ENCODE results near the gene STX8. TPM values are rescaled to one million over a fixed set of nuclear protein-coding genes. Genes with fewer than 3 reads are reported as not detected.

Gene STX8
- total and polyA plus RNA-seq, 4 donors: 14.7 to 39.5 (median 28.7) TPM

DNA sequence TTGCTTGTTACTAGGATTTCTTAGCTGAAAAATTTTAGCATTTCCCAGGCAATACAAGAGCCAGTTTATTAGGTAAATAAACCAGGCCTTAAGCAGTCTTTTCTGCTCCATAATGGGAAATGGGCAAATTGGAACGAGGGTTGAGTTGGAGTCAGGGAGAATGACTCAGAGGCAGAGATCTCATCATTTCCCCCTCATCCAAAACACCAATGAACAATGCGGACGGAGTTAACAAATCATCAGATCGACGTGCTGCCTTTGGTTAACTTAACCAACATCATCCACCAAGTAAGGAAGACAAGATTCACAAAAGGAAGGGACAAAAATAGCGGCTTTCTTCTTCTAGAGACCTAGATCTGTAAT lies 243.5 kb downstream of the STX8 start (continued):
- TF ChIP-seq FOXA2 (IDR thresholded peaks at IDR 0.05): no peak
- no peak for TF ChIP-seq GABPA (IDR thresholded peaks at IDR 0.05 in 1 of 2, conservative IDR thresholded peaks at IDR 0.05 in 1 of 2)
- TF ChIP-seq, protein P1, sequence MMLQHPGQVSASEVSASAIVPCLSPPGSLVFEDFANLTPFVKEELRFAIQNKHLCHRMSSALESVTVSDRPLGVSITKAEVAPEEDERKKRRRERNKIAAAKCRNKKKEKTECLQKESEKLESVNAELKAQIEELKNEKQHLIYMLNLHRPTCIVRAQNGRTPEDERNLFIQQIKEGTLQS (IDR thresholded peaks at IDR 0.05): no peak
- no peak for TF ChIP-seq TAF1 (conservative IDR thresholded peaks at IDR 0.05)
- TF ChIP-seq NR2F2 (IDR thresholded peaks at IDR 0.05): no peak
- TF ChIP-seq JUND (IDR thresholded peaks at IDR 0.05): no peak
- TF ChIP-seq, protein P2, sequence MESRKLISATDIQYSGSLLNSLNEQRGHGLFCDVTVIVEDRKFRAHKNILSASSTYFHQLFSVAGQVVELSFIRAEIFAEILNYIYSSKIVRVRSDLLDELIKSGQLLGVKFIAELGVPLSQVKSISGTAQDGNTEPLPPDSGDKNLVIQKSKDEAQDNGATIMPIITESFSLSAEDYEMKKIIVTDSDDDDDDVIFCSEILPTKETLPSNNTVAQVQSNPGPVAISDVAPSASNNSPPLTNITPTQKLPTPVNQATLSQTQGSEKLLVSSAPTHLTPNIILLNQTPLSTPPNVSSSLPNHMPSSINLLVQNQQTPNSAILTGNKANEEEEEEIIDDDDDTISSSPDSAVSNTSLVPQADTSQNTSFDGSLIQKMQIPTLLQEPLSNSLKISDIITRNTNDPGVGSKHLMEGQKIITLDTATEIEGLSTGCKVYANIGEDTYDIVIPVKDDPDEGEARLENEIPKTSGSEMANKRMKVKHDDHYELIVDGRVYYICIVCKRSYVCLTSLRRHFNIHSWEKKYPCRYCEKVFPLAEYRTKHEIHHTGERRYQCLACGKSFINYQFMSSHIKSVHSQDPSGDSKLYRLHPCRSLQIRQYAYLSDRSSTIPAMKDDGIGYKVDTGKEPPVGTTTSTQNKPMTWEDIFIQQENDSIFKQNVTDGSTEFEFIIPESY (IDR thresholded peaks at IDR 0.05): no peak
- no peak for TF ChIP-seq YY1 (IDR thresholded peaks at IDR 0.05)
- no peak for TF ChIP-seq SP1 (IDR thresholded peaks at IDR 0.05)

DNA sequence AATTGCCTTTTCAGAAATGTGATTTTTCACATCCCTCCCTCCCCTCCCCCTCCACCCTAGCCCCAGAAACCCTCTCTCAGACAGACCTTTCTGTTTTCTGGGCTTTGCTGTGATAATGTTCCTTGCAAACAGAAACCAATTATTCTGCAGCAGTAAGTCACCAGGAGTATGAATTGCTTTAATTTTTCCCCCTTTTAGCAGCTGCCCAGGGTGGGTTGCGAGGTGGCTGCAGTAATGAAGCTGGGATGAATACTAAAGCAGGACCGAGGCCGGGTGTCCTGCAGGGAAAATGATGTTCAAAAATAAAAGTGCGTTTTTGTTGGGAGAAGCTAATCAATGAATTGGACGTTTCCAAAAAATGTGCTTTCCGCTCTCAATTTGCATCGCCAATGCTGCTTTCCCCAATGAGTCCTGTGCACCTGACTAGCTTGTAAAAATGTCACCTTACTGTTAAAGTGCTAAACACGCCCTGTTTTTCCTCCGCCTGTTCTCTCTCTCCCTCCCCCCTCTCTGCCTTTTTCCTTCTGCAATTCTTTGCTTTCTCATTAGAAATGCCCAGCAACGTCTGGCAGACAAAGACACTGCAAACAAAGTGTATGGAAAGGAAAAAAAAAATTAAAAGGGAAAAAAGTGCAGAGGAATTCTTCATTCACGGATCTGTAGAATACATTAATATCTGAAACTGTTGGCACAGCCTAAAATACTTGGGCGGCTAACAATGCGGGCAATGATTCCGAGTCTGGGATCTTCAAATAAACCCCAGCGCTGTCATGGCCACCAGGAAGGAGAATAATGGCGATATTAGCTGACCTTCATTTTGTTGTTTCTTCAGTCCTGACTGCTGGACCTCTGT lies 244.1 kb downstream of the STX8 start:
- H3K27ac ChIP-seq (ENCODE audit: low read depth in 1 of 2, low read length in 2 of 2): no peak overlapping the region
- 92% methylated on average over 16 of the region's 16 CpGs for WGBS
- TF ChIP-seq NR2F2 (IDR thresholded peaks at IDR 0.05): no peak
- TF ChIP-seq, protein P3, sequence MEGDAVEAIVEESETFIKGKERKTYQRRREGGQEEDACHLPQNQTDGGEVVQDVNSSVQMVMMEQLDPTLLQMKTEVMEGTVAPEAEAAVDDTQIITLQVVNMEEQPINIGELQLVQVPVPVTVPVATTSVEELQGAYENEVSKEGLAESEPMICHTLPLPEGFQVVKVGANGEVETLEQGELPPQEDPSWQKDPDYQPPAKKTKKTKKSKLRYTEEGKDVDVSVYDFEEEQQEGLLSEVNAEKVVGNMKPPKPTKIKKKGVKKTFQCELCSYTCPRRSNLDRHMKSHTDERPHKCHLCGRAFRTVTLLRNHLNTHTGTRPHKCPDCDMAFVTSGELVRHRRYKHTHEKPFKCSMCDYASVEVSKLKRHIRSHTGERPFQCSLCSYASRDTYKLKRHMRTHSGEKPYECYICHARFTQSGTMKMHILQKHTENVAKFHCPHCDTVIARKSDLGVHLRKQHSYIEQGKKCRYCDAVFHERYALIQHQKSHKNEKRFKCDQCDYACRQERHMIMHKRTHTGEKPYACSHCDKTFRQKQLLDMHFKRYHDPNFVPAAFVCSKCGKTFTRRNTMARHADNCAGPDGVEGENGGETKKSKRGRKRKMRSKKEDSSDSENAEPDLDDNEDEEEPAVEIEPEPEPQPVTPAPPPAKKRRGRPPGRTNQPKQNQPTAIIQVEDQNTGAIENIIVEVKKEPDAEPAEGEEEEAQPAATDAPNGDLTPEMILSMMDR (IDR thresholded peaks at IDR 0.05; ENCODE audit: low read depth, low read length, missing input control): no peak
- TF ChIP-seq, protein P1 (IDR thresholded peaks at IDR 0.05): no peak
- no peak for TF ChIP-seq EGR1 (IDR thresholded peaks at IDR 0.05; ENCODE audit: low read depth in 2 of 2)
- TF ChIP-seq RXRA (IDR thresholded peaks at IDR 0.05): no peak
- no peak for TF ChIP-seq GABPA (IDR thresholded peaks at IDR 0.05 in 1 of 2, conservative IDR thresholded peaks at IDR 0.05 in 1 of 2)
- no peak for TF ChIP-seq RAD21 (IDR thresholded peaks at IDR 0.05)
- H3K36me3 ChIP-seq (ENCODE audit: control insufficient read depth in 4 of 4, insufficient read depth in 3 of 4, low read depth in 1 of 4, low read length in 3 of 4): no peaks in the 10 kb centered on the region
- no peak for DNase-seq (ENCODE audit: low spot score)
- no peaks in the 10 kb centered on the region for H3K27me3 ChIP-seq (ENCODE audit: control insufficient read depth in 4 of 4, insufficient read depth in 4 of 4, low read length in 3 of 4)
- H3K4me1 ChIP-seq (ENCODE audit: control insufficient read depth in 4 of 4, insufficient read depth in 4 of 4, low read length in 3 of 4): no peaks in the 10 kb centered on the region
- peaks cover 0 to 10% (median 1%) of the 10 kb centered on the region in 4 donors for H3K9me3 ChIP-seq (ENCODE audit: control insufficient read depth in 4 of 4, low read length in 3 of 4)
- no peak overlapping the region for H3K4me3 ChIP-seq (ENCODE audit: low read depth in 1 of 3, low read length in 3 of 3)
- no peak overlapping the region for H3K9ac ChIP-seq (ENCODE audit: low read depth in 1 of 2, low read length in 2 of 2)

DNA sequence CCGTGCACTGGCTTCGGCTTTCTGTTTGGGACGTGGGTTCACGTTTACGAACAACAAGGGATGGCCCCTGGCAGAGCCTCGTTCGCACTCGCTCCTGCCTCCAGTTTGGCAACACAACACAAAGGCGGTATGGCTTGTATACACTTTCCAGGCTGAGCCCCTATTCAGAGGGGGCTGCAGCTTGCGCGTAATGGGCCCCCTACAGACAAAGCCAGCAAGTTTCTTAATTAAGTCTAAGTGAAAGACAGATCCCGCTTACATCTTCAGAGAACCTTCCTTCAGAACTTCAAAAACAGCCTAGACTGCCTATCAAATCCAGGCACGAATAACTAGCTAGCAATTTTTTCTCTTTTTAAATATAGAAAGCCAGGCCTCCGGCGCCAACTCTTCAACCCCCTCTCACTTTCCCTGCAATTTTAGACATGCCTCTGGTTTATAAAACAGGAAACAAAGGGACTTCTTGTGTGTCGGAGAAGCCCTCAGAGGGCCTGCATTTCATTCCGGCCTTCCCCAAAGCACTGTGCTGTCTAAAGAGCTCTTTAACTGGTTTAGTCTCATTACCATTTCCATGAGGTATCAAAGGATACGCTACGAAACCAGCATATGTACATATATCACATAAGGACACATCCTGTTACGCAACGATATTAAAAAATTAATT lies 244.9 kb downstream of the STX8 start:
- H3K36me3 ChIP-seq (ENCODE audit: control insufficient read depth in 4 of 4, insufficient read depth in 3 of 4, low read depth in 1 of 4, low read length in 3 of 4): no peaks in the 10 kb centered on the region
- no peak overlapping the region for H3K27ac ChIP-seq (ENCODE audit: low read depth in 1 of 2, low read length in 2 of 2)
- no peak for DNase-seq (ENCODE audit: low spot score)
- 94% methylated on average over 21 of the region's 21 CpGs for WGBS
- H3K4me3 ChIP-seq (ENCODE audit: low read depth in 1 of 3, low read length in 3 of 3): no peak overlapping the region
- no peaks in the 10 kb centered on the region for H3K27me3 ChIP-seq (ENCODE audit: control insufficient read depth in 4 of 4, insufficient read depth in 4 of 4, low read length in 3 of 4)
- no peaks in the 10 kb centered on the region for H3K4me1 ChIP-seq (ENCODE audit: control insufficient read depth in 4 of 4, insufficient read depth in 4 of 4, low read length in 3 of 4)
- TF ChIP-seq, protein P4, sequence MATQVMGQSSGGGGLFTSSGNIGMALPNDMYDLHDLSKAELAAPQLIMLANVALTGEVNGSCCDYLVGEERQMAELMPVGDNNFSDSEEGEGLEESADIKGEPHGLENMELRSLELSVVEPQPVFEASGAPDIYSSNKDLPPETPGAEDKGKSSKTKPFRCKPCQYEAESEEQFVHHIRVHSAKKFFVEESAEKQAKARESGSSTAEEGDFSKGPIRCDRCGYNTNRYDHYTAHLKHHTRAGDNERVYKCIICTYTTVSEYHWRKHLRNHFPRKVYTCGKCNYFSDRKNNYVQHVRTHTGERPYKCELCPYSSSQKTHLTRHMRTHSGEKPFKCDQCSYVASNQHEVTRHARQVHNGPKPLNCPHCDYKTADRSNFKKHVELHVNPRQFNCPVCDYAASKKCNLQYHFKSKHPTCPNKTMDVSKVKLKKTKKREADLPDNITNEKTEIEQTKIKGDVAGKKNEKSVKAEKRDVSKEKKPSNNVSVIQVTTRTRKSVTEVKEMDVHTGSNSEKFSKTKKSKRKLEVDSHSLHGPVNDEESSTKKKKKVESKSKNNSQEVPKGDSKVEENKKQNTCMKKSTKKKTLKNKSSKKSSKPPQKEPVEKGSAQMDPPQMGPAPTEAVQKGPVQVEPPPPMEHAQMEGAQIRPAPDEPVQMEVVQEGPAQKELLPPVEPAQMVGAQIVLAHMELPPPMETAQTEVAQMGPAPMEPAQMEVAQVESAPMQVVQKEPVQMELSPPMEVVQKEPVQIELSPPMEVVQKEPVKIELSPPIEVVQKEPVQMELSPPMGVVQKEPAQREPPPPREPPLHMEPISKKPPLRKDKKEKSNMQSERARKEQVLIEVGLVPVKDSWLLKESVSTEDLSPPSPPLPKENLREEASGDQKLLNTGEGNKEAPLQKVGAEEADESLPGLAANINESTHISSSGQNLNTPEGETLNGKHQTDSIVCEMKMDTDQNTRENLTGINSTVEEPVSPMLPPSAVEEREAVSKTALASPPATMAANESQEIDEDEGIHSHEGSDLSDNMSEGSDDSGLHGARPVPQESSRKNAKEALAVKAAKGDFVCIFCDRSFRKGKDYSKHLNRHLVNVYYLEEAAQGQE (IDR thresholded peaks at IDR 0.05): no peak
- TF ChIP-seq SP1 (IDR thresholded peaks at IDR 0.05) (no peak), EGR1 (IDR thresholded peaks at IDR 0.05; ENCODE audit: low read depth in 2 of 2) (no peak), RAD21 (IDR thresholded peaks at IDR 0.05) (no peak), YY1 (IDR thresholded peaks at IDR 0.05) (no peak), RXRA (IDR thresholded peaks at IDR 0.05) (no peak), TAF1 (conservative IDR thresholded peaks at IDR 0.05) (no peak), NR2F2 (IDR thresholded peaks at IDR 0.05) (no peak), HNF4G (IDR thresholded peaks at IDR 0.05) (no peak), JUND (IDR thresholded peaks at IDR 0.05) (no peak)
- TF ChIP-seq, protein P5, sequence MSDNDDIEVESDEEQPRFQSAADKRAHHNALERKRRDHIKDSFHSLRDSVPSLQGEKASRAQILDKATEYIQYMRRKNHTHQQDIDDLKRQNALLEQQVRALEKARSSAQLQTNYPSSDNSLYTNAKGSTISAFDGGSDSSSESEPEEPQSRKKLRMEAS (IDR thresholded peaks at IDR 0.05): no peak
- TF ChIP-seq, protein P1 (IDR thresholded peaks at IDR 0.05): no peak
- H3K9me3 ChIP-seq (ENCODE audit: control insufficient read depth in 4 of 4, low read length in 3 of 4): peaks cover 0 to 10% (median 1%) of the 10 kb centered on the region in 4 donors
- H3K9ac ChIP-seq (ENCODE audit: low read depth in 1 of 2, low read length in 2 of 2): no peak overlapping the region

All from liver (tissue), 9 donors.